HK-2 (cell line): ENCODE data around the gene PPP2R5E.
"Not testable (repeated sequence)": the region's sequence is repeated elsewhere in the genome, so short reads cannot be mapped to it uniquely, and the experiment has no call there.

Experiments used
- DNase-seq: peaks from one replicate; pipeline ENCODE4 v3.0.0-alpha.2; 2018; ENCODE audit not compliant: unreplicated experiment

The PPP2R5E gene

DNA sequence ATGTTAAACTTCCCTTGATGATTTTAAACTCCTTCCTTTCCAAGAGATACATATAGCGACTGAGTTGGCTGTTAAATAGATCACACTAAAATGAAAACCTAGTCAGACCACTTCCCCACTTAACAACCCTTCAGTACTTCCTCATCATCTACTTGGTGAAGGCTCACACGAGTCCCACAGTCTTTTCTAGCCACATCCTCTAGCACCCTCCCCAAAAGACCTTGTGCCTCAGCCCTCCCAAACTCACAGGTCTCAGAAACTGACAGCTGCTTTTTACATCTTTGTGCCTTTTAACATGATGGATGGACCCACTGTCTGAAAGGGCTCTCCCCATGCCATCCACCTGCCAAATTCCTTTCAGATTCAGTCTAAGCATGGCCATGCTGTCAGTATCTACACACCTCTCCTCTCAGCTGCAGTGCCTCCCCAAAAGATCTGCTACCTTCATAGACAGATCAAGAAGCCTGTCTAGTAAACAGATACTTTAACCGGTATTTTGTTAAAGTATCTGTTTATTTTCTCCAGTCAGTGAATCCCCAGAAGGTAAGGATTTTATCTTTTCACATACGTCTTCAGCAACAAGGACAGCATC, 159.3 kb downstream of the PPP2R5E start:
- no peak for DNase-seq

DNA sequence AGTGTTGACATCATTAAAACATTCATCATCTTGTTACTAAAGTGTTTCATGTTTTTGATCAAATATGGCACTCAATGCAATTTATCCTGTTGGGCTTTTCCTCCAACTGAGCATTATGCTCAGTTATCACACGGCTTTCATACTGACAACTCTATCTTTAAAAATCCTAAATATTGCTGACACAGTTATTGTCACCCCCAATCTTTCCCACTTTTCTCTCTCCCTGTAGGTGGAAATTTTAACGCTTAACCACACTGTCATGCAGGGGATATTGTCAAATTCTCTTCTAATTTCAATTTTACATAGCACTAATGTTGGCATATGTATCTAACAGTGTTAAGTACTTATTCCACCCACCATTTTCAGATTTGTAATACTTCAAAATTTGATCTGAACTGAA, 164.7 kb downstream of the PPP2R5E start:
- DNase-seq, result no peak

DNA sequence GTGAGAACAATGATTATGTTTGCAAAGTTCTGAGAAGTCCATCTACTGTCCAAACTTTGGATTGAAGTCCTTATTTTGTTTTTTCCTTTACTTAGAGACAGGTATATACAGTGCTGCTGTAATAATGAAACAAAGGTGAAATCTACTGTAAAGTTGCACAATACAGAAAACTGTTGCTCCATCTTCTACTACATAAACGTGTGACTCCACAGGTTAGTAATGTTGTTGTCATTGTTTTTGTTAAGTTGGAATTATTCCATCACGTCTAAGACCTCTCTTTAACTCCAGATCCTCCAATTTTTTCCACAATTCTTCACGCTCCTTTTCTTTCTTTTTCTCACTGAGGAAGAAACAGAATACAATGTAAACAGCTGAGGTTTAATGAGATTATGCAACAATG, 167.4 kb downstream of the PPP2R5E start:
- no peak for DNase-seq

DNA sequence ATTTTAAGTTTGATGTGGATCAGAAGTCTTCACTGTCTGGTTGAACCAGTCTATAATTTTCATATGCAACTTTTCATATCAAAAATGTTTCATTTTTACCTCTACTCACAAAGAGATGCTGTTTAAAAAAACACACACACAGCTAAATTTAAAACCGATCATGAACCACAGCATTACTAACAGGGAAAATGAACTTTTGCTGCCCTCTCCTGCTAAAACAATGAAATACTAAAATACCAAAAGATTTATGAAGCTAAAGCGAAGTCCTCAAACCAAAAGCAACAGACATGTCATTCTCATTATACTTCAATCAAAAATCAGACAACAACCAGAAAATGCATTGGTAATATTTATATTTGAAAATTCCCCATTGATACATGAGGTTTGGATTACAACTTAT, 171.6 kb downstream of the PPP2R5E start:
- not testable (repeated sequence) for DNase-seq

DNA sequence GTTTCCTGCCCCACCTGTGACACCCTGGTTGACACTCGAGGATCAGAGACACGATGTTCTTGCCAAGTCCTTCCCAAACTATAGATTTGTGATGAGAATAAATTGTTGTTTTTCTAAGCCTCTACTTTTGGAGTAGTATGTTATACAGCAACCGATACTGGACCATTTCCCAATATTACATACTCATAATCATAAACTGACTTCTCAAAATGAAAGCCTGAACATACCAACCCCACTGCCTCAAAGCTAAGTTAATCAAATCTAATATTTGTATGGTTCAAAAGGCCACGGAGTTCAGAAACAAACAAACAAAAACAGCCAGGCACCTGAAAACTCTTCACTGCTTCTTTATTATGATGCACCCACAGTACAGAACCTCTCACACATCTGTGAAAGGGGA, 172.1 kb downstream of the PPP2R5E start:
- no peak for DNase-seq

DNA sequence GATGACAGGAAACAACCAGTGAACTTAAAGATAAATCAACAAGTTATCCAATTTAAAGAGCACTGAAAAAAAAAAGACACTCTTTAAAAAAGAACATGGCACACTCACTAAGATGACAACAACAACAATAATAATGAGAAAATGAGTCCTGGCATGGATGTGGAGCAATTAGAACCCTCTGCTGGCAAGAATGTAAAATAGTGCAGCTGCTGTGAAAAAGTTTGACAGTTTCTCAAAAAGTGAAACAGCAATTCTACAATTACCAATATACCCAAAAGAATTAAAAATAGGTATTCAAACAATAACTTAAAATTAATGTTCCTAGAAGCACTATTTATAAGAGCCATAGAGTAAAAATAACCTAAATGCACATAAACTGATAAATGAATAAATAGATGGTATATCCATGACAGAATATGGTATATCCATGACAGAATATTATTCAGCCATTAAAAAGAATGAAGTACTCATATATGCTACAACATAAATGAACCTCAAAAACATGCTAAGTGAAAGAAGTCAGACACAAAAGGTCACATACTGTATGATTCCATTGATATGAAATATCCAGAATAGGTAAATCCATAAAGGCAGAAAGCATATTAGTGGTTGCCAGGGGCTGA, 175.3 kb downstream of the PPP2R5E start:
- no peak for DNase-seq

DNA sequence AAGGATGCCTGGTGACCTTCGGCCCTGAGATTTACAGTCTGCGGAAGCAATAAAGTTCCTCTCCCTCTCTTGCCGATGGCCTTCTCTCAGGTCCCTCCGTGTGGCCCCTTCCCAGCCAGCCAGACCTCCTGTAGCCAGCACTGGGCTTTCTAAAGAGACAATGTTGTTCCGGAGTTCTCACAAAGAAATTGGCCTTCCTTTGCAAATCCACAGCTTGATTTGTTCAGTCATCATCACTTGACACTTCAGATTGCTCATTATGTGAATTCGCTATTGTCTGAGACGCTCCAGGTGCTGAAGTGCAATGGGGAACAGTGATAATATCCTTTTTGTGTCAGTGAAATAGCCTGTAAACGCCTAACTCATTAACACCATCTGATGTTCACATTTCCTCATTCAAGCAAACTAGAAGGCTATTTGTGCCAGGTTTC, 180.8 kb downstream of the PPP2R5E start:
- no peak for DNase-seq

DNA sequence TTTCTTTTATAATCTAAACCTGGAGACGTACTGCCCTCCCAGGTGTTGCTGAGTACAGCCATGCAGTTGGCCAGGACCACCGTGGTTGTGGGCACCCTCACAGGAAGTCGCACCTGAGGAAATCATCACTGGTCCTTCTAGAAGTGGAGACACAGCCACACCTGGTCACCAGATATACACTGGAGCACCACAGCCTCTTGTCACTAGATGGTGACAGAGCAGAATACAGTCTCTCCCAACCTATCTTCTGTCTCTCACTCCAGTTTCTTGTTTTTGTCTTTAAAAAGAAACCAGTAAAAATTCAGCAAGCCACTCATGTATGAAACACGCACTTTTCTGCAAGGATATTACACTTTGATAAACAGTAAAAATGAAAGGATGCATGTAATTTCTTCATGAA, 181.4 kb downstream of the PPP2R5E start:
- no peak for DNase-seq

DNA sequence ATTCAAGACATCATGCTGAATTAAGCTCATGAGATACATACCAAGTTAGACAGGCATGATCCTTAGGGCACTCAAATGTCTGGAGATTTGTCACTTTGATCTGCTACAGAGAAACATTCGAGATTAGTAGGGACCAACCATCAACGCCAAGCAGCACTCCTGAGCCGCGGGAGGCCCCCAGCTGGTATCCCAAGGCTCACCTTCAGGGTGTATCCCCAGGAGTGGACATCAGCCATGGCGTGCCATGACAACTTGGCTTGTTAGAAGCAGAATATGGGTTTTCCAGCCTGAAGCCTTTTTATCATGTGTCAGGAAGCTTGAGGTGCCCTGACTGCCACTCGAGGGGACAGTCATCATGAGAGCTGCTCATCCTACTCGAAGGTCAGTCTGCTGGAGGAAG, 185.3 kb downstream of the PPP2R5E start:
- no peak for DNase-seq

DNA sequence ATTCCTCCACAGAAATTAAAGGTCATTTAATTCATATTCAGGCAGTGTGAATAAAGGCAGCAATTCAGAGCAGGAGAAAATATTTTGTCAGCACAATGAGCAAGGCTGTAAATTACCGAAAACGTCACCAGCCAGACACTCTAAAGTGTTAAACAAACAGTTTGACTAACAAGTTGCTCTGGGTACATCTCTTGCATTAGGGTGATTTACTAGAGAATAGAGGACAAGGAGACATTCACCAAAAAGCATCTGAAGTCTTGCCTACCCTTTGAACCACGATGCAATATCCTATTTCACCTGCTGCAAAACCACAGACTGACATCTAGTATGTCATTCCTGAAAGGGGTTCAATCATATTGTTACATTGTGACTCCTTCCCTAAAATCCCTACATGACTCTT, 197.4 kb downstream of the PPP2R5E start:
- DNase-seq, result no peak

DNA sequence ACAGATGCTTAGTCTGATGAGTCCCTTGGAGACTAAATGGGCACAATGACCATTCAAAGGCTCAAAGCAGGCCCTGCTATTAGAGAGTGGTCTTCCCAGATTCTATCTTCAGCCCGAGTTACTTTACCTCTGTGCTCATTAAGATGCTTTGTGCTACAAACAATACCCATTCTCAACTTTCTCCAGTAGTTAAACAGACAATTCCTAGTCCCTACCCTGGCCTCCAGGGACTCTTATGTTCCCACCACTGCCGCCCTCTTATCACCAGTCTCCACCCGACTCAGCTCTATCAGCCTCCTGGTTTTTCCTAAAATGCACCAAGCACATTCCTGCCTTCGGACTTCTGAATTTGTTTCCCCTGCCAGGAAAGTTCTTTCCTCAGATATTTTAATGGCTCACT, 198.8 kb downstream of the PPP2R5E start:
- DNase-seq, result no peak

DNA sequence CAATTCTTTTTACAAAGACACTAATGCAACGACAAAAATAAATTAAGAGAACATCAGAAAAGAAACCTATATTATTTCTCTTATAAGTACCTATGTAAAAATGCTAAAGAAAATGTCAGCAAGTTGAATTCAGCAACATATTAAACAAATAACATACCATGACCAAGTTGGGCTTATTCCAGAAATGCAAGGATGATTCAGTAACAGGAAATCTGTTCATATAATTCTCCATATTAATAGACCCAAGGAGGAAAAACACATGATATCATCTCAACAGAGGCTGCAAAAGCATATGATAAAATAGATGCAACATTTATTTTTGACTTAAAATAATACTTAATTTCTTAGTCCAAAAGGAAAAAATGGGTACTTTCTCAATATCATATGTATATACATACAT, 199.3 kb downstream of the PPP2R5E start:
- no peak for DNase-seq

DNA sequence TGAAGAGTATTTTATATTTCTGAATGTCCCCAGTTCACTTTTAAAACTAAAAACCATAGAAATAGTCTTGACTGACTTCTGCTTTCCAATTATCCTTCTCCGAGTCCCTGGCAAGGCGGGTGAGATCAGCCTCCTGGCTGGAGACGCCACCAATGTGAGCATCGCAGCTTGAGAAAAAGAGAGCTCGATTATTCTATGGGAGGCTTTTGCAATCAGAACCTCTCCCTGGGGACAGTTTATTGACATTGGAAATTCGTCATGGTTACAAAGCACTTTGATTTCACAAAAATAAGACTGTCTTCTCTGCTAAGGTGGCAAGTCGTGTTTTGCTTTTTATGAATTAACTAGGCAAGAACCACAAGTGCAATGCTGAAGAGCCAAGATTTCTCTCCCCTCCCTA, 200.8 kb downstream of the PPP2R5E start:
- no peak for DNase-seq

DNA sequence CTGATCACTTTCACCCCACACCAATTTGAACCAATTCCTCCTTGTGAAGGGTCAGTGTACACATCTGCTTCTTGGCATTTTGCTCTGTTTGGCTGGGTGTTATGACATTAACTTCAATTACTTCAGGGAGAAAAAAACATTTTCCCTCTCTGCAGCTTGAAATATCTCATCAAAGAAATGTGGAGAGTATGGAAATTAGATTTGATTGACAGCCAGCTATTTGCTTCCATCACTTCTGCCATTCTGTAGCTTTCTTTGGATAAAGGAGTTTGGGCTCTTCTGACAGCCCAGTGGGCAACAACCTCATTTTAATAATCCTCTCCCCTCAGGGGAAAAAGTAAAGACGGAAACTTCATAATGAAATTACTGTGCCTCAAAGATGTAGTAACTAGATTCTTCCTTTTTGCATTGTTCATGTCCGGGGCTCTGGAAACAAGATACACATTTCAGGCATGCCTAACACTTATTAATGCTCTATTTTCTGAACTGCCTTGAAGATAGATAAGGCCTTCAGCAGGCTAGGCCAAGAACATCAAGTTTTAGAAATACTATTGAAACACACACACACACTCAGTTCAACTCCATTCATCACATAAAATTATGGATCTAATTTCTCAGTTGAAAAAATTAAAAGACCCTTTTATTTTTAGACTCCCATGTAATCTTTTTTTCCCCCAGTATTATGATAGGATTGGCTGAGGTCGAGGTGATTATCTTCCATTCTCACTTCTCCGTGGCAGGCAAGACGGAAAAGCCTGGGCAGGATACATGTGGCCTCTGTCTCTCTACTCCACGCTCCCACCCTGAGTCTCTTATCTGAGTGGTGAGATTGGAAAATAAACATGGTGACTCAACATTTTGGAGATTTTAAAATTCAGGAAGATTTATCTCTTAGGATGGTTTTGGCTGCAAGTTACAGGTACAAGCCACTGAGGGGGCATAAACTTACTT, 214.1 kb downstream of the PPP2R5E start:
- DNase-seq, result no peak

DNA sequence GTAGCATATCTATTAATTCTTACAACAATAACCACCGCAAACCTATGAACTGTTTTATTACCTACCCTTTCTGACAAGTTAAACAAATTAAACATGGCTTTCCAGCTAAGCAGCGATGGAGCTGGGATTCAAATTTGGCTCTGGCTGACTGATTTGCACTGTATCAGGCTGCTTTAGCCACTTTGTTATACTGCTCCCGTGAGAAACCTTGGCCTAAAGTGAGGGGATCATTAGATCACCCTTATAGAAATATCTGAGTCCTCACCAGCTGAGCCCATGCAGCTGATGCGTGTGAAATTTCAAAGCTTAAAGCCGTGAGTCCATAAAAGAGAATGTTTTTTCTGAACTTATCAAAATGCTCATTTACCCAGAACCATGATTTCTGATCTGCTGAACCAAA, 216.3 kb downstream of the PPP2R5E start:
- no peak for DNase-seq

DNA sequence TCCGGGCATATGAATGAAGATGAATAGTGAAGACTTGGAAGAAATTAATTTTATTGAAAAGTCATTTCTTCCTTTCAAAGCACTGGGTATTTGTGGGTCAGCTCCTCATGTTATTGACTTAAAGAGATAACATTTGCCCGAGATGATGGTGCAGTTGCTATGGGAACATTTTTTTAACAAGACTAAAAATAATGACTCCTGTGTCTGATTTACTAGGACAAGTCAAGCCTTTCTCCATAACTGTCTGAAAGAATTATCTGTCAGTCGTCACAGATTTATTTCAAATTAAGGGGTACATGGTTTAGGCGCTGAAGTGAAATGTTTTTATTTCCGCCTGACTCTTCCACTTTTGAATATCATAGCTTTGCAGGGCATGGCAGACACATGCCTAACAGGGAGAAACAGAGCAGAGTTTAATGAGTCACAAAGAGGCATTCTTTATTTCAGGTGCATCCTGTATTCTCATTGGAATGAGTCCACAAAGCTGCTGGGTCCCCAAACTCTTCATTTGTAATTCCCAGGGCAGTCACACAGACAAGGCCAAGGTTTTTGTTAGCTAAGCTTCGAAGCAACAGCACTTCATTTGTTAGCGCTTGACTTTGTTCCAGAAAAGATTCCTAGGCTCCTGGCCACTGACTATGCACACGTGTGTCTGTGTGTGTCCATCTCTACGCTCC, 220.1 kb downstream of the PPP2R5E start:
- no peak for DNase-seq

DNA sequence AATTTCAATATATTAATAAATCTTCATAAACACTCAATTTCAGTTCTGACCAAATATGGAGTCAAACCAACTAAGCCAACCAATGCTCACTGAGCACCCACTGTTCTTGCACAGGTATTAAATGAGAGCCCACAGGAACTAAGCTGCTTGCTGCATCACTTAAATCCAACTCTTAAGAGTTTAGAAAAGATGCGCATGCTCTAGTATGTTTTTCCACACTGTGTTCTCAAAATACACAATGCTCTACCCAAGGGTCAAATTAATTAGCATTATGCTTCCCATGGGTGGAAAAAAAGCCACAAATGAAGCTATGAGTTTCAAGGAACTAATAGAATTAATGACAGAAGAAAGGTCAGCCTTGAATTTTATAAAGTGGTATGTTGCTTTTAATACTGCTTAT, 220.7 kb downstream of the PPP2R5E start:
- DNase-seq, result no peak
